GM12872 (cell line): ENCODE results near the gene RPL38.

Experiments used
- CTCF ChIP-seq: IDR thresholded peaks from 3 replicates; pipeline ENCODE4 v1.5.1; 2011; ENCODE audit warnings: low read depth, mild to moderate bottlenecking, low read length, moderate library complexity; ENCODE audit not compliant: insufficient read depth

RPL38 gene

GRCh38 chr17:74172700-74173099 is 30.8 kb upstream of the RPL38 start:
- TF ChIP-seq CTCF = no peak

- peak; percentile 84 for TF ChIP-seq CTCF
These were observed 26.9 kb upstream of the RPL38 start for GRCh38 chr17:74176546-74177001.

- no peak for TF ChIP-seq CTCF
These were observed 26.4 kb upstream of the RPL38 start for GRCh38 chr17:74177018-74177450.

- TF ChIP-seq CTCF = no peak
These were observed 23.9 kb upstream of the RPL38 start for GRCh38 chr17:74179576-74179975.

GRCh38 chr17:74180336-74180735 is 23.1 kb upstream of the RPL38 start:
- TF ChIP-seq CTCF = no peak

- TF ChIP-seq CTCF = no peak
These were observed 22.1 kb upstream of the RPL38 start for GRCh38 chr17:74181341-74181740.

GRCh38 chr17:74182041-74182723 is 21.3 kb upstream of the RPL38 start:
- TF ChIP-seq CTCF = no peak
